GM12801 (cell line): Measurements from ENCODE around the gene MAGI1.

Source experiments
- CTCF ChIP-seq: IDR thresholded peaks from one replicate; pipeline ENCODE4 v1.5.1; 2011; ENCODE audit warnings: control low read depth; ENCODE audit not compliant: insufficient read length; ENCODE audit errors: extremely low read depth

Gene MAGI1

GRCh38 chr3:65948841-65949573, 89.7 kb downstream of the MAGI1 start:
- TF ChIP-seq CTCF = no peak

GRCh38 chr3:65946438-65946837, 92.3 kb downstream of the MAGI1 start:
- TF ChIP-seq CTCF = no peak

- no peak for TF ChIP-seq CTCF
Observed at GRCh38 chr3:65945953-65946352, 92.8 kb downstream of the MAGI1 start.

GRCh38 chr3:65945480-65945879, 93.2 kb downstream of the MAGI1 start:
- TF ChIP-seq CTCF = no peak

- no peak for TF ChIP-seq CTCF
Observed at GRCh38 chr3:65944252-65944651, 94.5 kb downstream of the MAGI1 start.

GRCh38 chr3:65939801-65940246, 98.9 kb downstream of the MAGI1 start:
- TF ChIP-seq CTCF = no peak

- no peak for TF ChIP-seq CTCF
Observed at GRCh38 chr3:65939184-65939583, 99.5 kb downstream of the MAGI1 start.

GRCh38 chr3:65938676-65939075, 100.0 kb downstream of the MAGI1 start:
- no peak for TF ChIP-seq CTCF
